ENCODE measurements around the gene MPO. TPM values are rescaled to one million over a fixed set of nuclear protein-coding genes. Genes with fewer than 3 reads are reported as not detected.

MPO gene
- total RNA-seq, 1 experiment from 2014 or later: not detected

GRCh38 chr17:58314706-58315015, 33.9 kb upstream of the MPO start:
- no peak overlapping the region for H3K4me3 Mint-ChIP-seq
- POLR2A ChIA-PET: no interaction called here
- DNase-seq (ENCODE audit: low spot score) (no peak), ATAC-seq (no peak)
- H3K27ac Mint-ChIP-seq: no peak overlapping the region
- TF ChIP-seq ZNF671 (CRISPR knock-in tag; IDR thresholded peaks at IDR 0.05): no peak
- TF ChIP-seq JUN (CRISPR knock-in tag; IDR thresholded peaks at IDR 0.05): no peak
- no peak for TF ChIP-seq MAX (CRISPR knock-in tag; IDR thresholded peaks at IDR 0.05)
- TF ChIP-seq ZNF138 (CRISPR knock-in tag; conservative IDR thresholded peaks at IDR 0.05): no peak
- no peak for TF ChIP-seq OVOL2 (CRISPR knock-in tag; IDR thresholded peaks at IDR 0.05; ENCODE audit: borderline replicate concordance)
- no peak for TF ChIP-seq AFF4 (CRISPR knock-in tag; IDR thresholded peaks at IDR 0.05; ENCODE audit: borderline replicate concordance)
- no peak for TF ChIP-seq NR3C1 (CRISPR knock-in tag; conservative IDR thresholded peaks at IDR 0.05; ENCODE audit: low read depth)
- no peak for TF ChIP-seq FOXP1 (CRISPR knock-in tag; IDR thresholded peaks at IDR 0.05; ENCODE audit: borderline replicate concordance)
- TF ChIP-seq TCF7 (CRISPR knock-in tag; IDR thresholded peaks at IDR 0.05; ENCODE audit: low read depth): no peak
- CTCF ChIA-PET: interaction anchor here (0.6 to 8.3 kb wide), 6 partner anchors 8 to 154 kb away, joined by 3 to 97 read pairs (median 31); partner anchors contain the start of gene RNF43
- H3K36me3 Mint-ChIP-seq: no peaks in the 10 kb centered on the region
- H3K27me3 Mint-ChIP-seq (ENCODE audit: low read depth): peaks cover 2% of the 10 kb centered on the region; the same call in 1 of the 2 replicates
- H3K9me3 Mint-ChIP-seq: no peaks in the 10 kb centered on the region
- peaks cover 5% of the 10 kb centered on the region for H3K4me1 Mint-ChIP-seq

GRCh38 chr17:58313815-58314705, 33.3 kb upstream of the MPO start:
- POLR2A ChIA-PET: no interaction called here
- DNase-seq (ENCODE audit: low spot score): no peak
- TF ChIP-seq GABPB1 (CRISPR knock-in tag; IDR thresholded peaks at IDR 0.05) (no peak), KAT7 (CRISPR knock-in tag; IDR thresholded peaks at IDR 0.05; ENCODE audit: borderline replicate concordance) (no peak), NFATC4 (CRISPR knock-in tag; IDR thresholded peaks at IDR 0.05) (no peak), ESRRA (CRISPR knock-in tag; IDR thresholded peaks at IDR 0.05; ENCODE audit: borderline replicate concordance) (no peak), TCF7 (CRISPR knock-in tag; IDR thresholded peaks at IDR 0.05; ENCODE audit: low read depth) (no peak), FOXP4 (CRISPR knock-in tag; IDR thresholded peaks at IDR 0.05) (no peak), ARID4B (CRISPR knock-in tag; IDR thresholded peaks at IDR 0.05; ENCODE audit: borderline replicate concordance) (no peak), MLX (CRISPR knock-in tag; IDR thresholded peaks at IDR 0.05) (no peak), MYBL2 (CRISPR knock-in tag; IDR thresholded peaks at IDR 0.05) (no peak), E2F4 (CRISPR knock-in tag; IDR thresholded peaks at IDR 0.05; ENCODE audit: borderline replicate concordance, low read depth) (no peak), ZNF138 (CRISPR knock-in tag; conservative IDR thresholded peaks at IDR 0.05) (no peak), ELF4 (CRISPR knock-in tag; IDR thresholded peaks at IDR 0.05; ENCODE audit: low read depth) (no peak)

More at GRCh38 chr17:58313815-58314705, 33.3 kb upstream of the MPO start:
- Mint-ChIP-seq H3K4me3 (no peak overlapping the region), H3K27me3 (ENCODE audit: low read depth) (no peaks in the 10 kb centered on the region), H3K27ac (no peak overlapping the region; the same call in 1 of the 2 replicates), H3K36me3 (no peaks in the 10 kb centered on the region), H3K9me3 (no peaks in the 10 kb centered on the region), H3K4me1 (peaks cover 5% of the 10 kb centered on the region)
- CTCF ChIA-PET: interaction anchor here (0.6 to 8.3 kb wide), 4 partner anchors 8 to 133 kb away, joined by 5 to 97 read pairs (median 66); partner anchors contain the start of gene RNF43
- ATAC-seq: no peak
